B cell (primary cell): ENCODE results near the gene VSIG2. TPM values are rescaled to one million over a fixed set of nuclear protein-coding genes. Genes with fewer than 3 reads are reported as not detected.

ENCODE experiments used
- ATAC-seq: fragments of 200-7000 bp; cut with Tn5 transposase; one replicate; pipeline ENCODE4 v1.10.0; 2021; ENCODE audit warnings: low read depth, mild to moderate bottlenecking, moderate number of reproducible peaks, moderate library complexity
- CTCF ChIA-PET: fragments of 350-600 bp; sonication (Branson Sonifier 250); formaldehyde crosslinking; loops from one replicate; lab custom pipeline; 2021; ENCODE audit warnings: antibody characterized with exemption, inconsistent platforms; lab: Charles Lee
- POLR2A ChIA-PET: fragments of 350-600 bp; sonication (Branson Sonifier 250); formaldehyde crosslinking; loops from one replicate; lab custom pipeline; 2021; ENCODE audit warnings: antibody characterized with exemption; lab: Charles Lee
- DNase-seq: peaks from one replicate; pipeline ENCODE4 v3.0.0; 2013
- H2AFZ ChIP-seq: 2 replicates; pipeline ENCODE4 v1.6.1; 2012; ENCODE audit warnings: mild to moderate bottlenecking, low read depth, low read length; ENCODE audit not compliant: insufficient read depth, poor library complexity, severe bottlenecking
- H3K27ac ChIP-seq, 2 donors: 1 replicate in 1 of 2; 2 replicates in 1 of 2; pipeline ENCODE4 v1.5.1; 2012 to 2013; ENCODE audit warnings: low read length in 2 of 2, mild to moderate bottlenecking in 2 of 2, moderate library complexity in 1 of 2
- H3K27me3 ChIP-seq, 4 experiments: fragments of 200-600 bp in 1 of 4; sonication (generic) in 1 of 4; replicated peaks in 1 of 4; 1 replicate in 2 of 4; 2 replicates in 2 of 4; pipeline versions ENCODE4 v1.6.1 to v1.7.0; 2013 to 2016; ENCODE audit warnings: low read length in 3 of 4, mild to moderate bottlenecking in 2 of 4, mixed read lengths in 1 of 4, moderate library complexity in 1 of 4; ENCODE audit not compliant: insufficient read depth in 4 of 4, control insufficient read depth in 3 of 4; ENCODE audit errors: control extremely low read depth in 1 of 4
- H3K36me3 ChIP-seq, 2 experiments: replicated peaks in 1 of 2; 1 replicate in 1 of 2; 2 replicates in 1 of 2; pipeline versions ENCODE4 v1.6.1 to v1.7.1; 2013; ENCODE audit warnings: low read length in 1 of 2; ENCODE audit not compliant: insufficient read depth in 2 of 2, control insufficient read depth in 1 of 2; ENCODE audit errors: control extremely low read depth in 1 of 2, extremely low read depth in 1 of 2
- H3K4me1 ChIP-seq, 2 donors: fragments of 200-600 bp in 1 of 2; sonication (generic) in 1 of 2; 1 replicate in 1 of 2; 2 replicates in 1 of 2; pipeline versions ENCODE4 v1.5.1 to v1.6.1; 2013 to 2017; ENCODE audit warnings: low read length in 2 of 2; ENCODE audit not compliant: control insufficient read depth in 2 of 2, insufficient read depth in 2 of 2
- H3K4me2 ChIP-seq: replicated peaks from 2 replicates; pipeline ENCODE3; 2012; ENCODE audit warnings: mild to moderate bottlenecking, low read depth, low read length; ENCODE audit not compliant: poor library complexity, severe bottlenecking
- H3K4me3 ChIP-seq, 5 experiments: fragments of 200-600 bp in 1 of 5; sonication (generic) in 1 of 5; 1 replicate in 3 of 5; 2 replicates in 2 of 5; pipeline versions ENCODE4 v1.5.1 to v1.7.0; 2011 to 2016; ENCODE audit warnings: low read length in 4 of 5, mild to moderate bottlenecking in 4 of 5, low read depth in 2 of 5, control low read depth in 1 of 5, moderate library complexity in 1 of 5; ENCODE audit not compliant: insufficient read depth in 1 of 5; ENCODE audit errors: control extremely low read depth in 1 of 5, extremely low read depth in 1 of 5
- H3K79me2 ChIP-seq: fragments of 200-600 bp; sonication (generic); one replicate; pipeline ENCODE4 v1.6.0; 2016; ENCODE audit warnings: low read length; ENCODE audit not compliant: control insufficient read depth, insufficient read depth
- H3K9ac ChIP-seq: fragments of 200-600 bp; sonication (generic); 2 replicates; pipeline ENCODE4 v1.6.1; 2017; ENCODE audit warnings: mild to moderate bottlenecking, low read length, moderate library complexity
- H3K9me3 ChIP-seq, 3 donors: one replicate each; pipeline versions ENCODE4 v1.6.1 to v1.7.1; 2013; ENCODE audit warnings: low read length in 2 of 3; ENCODE audit not compliant: control insufficient read depth in 2 of 3, insufficient read depth in 1 of 3; ENCODE audit errors: control extremely low read depth in 1 of 3
- H4K20me1 ChIP-seq: 2 replicates; pipeline ENCODE4 v1.6.0; 2012; ENCODE audit warnings: mild to moderate bottlenecking, low read length; ENCODE audit not compliant: insufficient read depth, control insufficient read depth, poor library complexity, severe bottlenecking
- H3K27ac Mint-ChIP-seq: one replicate; pipeline ENCODE4 v1.8.0; 2021; ENCODE audit warnings: mixed read lengths
- H3K27me3 Mint-ChIP-seq: one replicate; pipeline ENCODE4 v1.8.0; 2021; ENCODE audit warnings: mixed read lengths
- H3K4me1 Mint-ChIP-seq: one replicate; pipeline ENCODE4 v1.8.0; 2021; ENCODE audit warnings: mixed read lengths
- H3K4me3 Mint-ChIP-seq: one replicate; pipeline ENCODE4 v1.8.0; 2021; ENCODE audit warnings: mixed read lengths
- H3K9me3 Mint-ChIP-seq: one replicate; pipeline ENCODE4 v1.8.0; 2022; ENCODE audit warnings: mixed read lengths; ENCODE audit not compliant: insufficient read depth
- EZH2 ChIP-seq: IDR thresholded peaks from 2 replicates; pipeline ENCODE4 v1.6.1; 2012; ENCODE audit warnings: borderline replicate concordance, low read depth, mild to moderate bottlenecking, moderate library complexity, low read length; ENCODE audit not compliant: insufficient read depth, poor library complexity, severe bottlenecking
- WGBS: methylation state at CpG from one replicate; pipeline ENCODE4 v1.1.5; 2013; ENCODE audit warnings: missing lambda C conversion rate; ENCODE audit not compliant: insufficient coverage; 5-methylcytosine and 5-hydroxymethylcytosine counted together
- intact Hi-C: fragments of 100-400 bp; cut with micrococcal nuclease; formaldehyde crosslinking; loops from one replicate; pipeline ENCODE4 v1.10.0; 2022
- polyA plus RNA-seq: library from polyadenylated mRNA; depleted of rRNA; stranded (reverse); fragments of >200 nt; gene quantifications from 2 replicates; pipeline ENCODE4 v1.2.3, GENCODE V29; 2012
- total RNA-seq, 2 donors: library from RNA; stranded (reverse); fragments of 120-200 nt in 1 of 2; gene quantifications; 1 replicate in 1 of 2; 2 replicates in 1 of 2; pipeline versions ENCODE4 v1.2.3 to v1.2.4, GENCODE V29; 2013 to 2022
- TF ChIP-seq, protein P1 (sequence below): fragments of 200-600 bp; IDR thresholded peaks from one replicate; pipeline ENCODE4 v1.8.0; 2022; ENCODE audit warnings: antibody characterized with exemption, mild to moderate bottlenecking

VSIG2 gene
- total and polyA plus RNA-seq, 2 donors (not counting 1 experiment from before 2014, with no cell fraction given), result not detected

DNA sequence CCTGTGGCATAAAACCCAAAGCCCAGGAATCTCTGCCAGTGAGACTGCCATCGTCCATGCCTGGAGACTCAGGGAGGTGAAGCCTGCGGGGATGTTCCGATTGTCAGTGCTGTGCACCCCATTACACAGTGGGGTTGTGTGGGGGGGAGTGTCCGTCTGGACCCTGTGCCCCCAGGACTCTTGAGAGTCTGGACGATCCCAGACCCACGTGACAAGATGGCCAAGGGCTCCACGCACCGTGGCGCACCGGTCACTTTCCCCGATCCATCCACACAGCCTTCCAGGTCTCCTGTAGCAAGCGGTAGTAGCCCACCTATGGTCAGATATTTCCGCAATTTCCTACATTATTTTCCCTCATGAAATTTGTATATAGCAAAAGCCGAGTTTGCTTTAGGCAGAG, 33.3 kb downstream of the VSIG2 start:
- Mint-ChIP-seq H3K27me3 (peaks cover 85% of the 10 kb centered on the region), H3K4me3 (peak overlapping the region; percentile 9), H3K4me1 (peaks cover 42% of the 10 kb centered on the region), H3K27ac (no peak overlapping the region), H3K9me3 (no peaks in the 10 kb centered on the region)
- Histone ChIP-seq H2AFZ (no peak overlapping the region), H3K27me3 (peaks cover 0 to 58% (median 35%) of the 10 kb centered on the region in 4 experiments), H3K27ac (no peak overlapping the region), H3K4me1 (peaks cover 25 to 33% of the 10 kb centered on the region in 2 donors), H3K9ac (no peak overlapping the region), H3K79me2 (no peaks in the 10 kb centered on the region), H3K4me3 (no peak overlapping the region), H3K9me3 (no peaks in the 10 kb centered on the region), H4K20me1 (no peaks in the 10 kb centered on the region), H3K4me2 (no peak overlapping the region), H3K36me3 (no peaks in the 10 kb centered on the region)
- CTCF ChIA-PET, result no interaction called here
- no peak for TF ChIP-seq EZH2
- TF ChIP-seq, protein P1, sequence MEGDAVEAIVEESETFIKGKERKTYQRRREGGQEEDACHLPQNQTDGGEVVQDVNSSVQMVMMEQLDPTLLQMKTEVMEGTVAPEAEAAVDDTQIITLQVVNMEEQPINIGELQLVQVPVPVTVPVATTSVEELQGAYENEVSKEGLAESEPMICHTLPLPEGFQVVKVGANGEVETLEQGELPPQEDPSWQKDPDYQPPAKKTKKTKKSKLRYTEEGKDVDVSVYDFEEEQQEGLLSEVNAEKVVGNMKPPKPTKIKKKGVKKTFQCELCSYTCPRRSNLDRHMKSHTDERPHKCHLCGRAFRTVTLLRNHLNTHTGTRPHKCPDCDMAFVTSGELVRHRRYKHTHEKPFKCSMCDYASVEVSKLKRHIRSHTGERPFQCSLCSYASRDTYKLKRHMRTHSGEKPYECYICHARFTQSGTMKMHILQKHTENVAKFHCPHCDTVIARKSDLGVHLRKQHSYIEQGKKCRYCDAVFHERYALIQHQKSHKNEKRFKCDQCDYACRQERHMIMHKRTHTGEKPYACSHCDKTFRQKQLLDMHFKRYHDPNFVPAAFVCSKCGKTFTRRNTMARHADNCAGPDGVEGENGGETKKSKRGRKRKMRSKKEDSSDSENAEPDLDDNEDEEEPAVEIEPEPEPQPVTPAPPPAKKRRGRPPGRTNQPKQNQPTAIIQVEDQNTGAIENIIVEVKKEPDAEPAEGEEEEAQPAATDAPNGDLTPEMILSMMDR, result no peak
- intact Hi-C loops, result no loop called here
- ATAC-seq (no peak), DNase-seq (no peak)
- WGBS, result 73% methylated on average over 9 of the region's 14 CpGs
- POLR2A ChIA-PET, result no interaction called here

DNA sequence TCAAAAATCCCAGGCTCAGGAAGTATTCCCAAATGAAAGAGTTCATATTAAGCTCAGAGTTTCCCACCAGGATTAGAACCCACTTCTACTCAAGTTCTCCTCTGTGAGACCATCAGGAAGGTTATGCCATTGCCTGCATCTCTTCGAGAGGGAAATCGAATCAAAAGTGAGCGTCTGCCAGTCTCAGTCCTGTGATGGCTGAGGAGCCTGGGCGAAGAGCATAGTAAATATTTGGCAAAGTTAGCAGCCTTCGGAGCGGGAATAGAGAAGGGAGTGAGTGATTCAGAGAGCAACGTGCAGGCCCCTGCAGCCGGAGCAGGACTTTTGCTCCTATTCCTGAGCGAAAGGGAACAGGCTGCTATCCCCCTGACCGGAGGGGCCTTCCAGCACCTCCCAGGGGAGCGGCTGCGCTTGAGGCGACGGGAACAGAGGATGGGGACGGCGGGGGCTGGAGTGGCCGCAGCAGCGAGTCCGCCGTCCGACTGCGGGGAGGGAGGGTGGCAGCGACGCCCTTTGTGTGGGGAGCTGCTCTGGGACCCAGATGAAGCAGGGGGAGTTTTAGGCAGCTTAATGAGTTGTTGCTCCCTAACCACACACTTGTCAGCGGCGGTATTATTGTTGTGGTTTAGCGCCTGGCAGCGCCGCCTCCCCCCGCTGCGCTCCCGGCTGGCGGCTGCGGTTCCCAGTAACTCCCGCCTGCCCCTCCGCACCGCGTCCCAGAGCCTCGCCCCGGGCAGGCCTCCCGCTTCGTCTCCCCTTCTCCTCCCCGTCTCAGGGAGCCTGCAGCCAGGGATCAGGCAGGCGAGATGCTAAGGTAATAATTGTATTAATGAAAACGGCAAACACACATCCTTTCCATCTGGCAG, 34.0 kb downstream of the VSIG2 start:
- ChIA-PET CTCF (interaction anchor here (0.8 to 1.4 kb wide), 3 partner anchors 31 to 49 kb away, joined by 3 to 4 read pairs (median 3); no protein-coding TSS in a partner anchor), POLR2A (no interaction called here)
- peak overlapping the region; percentile 69 for H3K4me2 ChIP-seq
- no peaks in the 10 kb centered on the region for H4K20me1 ChIP-seq
- DNase-seq (peak; percentile 33), ATAC-seq (no peak)
- no peaks in the 10 kb centered on the region for H3K79me2 ChIP-seq
- intact Hi-C loops, result no loop called here
- H3K9me3 ChIP-seq, result no peaks in the 10 kb centered on the region
- peaks cover 22 to 33% of the 10 kb centered on the region in 2 donors for H3K4me1 ChIP-seq
- no peak overlapping the region for H3K27ac ChIP-seq
- peaks cover 0 to 58% (median 35%) of the 10 kb centered on the region in 4 experiments for H3K27me3 ChIP-seq
- peak overlapping the region in 4 of 5 experiments; percentile 9 to 48 (median 30) for H3K4me3 ChIP-seq
- H2AFZ ChIP-seq, result peak overlapping the region; percentile 18
- 2% methylated on average over 34 of the region's 45 CpGs for WGBS
- no peaks in the 10 kb centered on the region for H3K9me3 Mint-ChIP-seq
- TF ChIP-seq EZH2, result no peak
- TF ChIP-seq, protein P1, result no peak
- H3K9ac ChIP-seq, result peak overlapping the region; percentile 47
- no peak overlapping the region for H3K27ac Mint-ChIP-seq
- no peaks in the 10 kb centered on the region for H3K36me3 ChIP-seq
- H3K4me3 Mint-ChIP-seq, result peak overlapping the region; percentile 82
- H3K27me3 Mint-ChIP-seq, result peaks cover 83% of the 10 kb centered on the region
- peaks cover 36% of the 10 kb centered on the region for H3K4me1 Mint-ChIP-seq
